A673 (cell line): ENCODE results near the gene EPHB6. TPM values are rescaled to one million over a fixed set of nuclear protein-coding genes. Genes with fewer than 3 reads are reported as not detected.

Source experiments
- BruUV-seq: library from RNA; stranded (reverse); fragments of 400-500 nt; replicated peaks from 2 replicates; lab custom pipeline; 2021; lab: Mats Ljungman, UMichigan
- CTCF ChIA-PET: fragments of 300-600 bp; sonication (Branson Sonifier 250); formaldehyde crosslinking; loops from one replicate; lab custom pipeline; 2022; ENCODE audit warnings: antibody characterized with exemption; lab: Charles Lee
- POLR2A ChIA-PET: fragments of 300-600 bp; sonication (Branson Sonifier 250); formaldehyde crosslinking; loops from one replicate; lab custom pipeline; 2022; ENCODE audit warnings: antibody characterized with exemption; ENCODE audit not compliant: low non-redundant PET; lab: Charles Lee
- DNase-seq: peaks from one replicate; pipeline ENCODE4 v3.0.0-alpha.2; 2015; ENCODE audit warnings: low spot score
- H3K27ac ChIP-seq: fragments of 200-600 bp; sonication (generic); 2 replicates; pipeline ENCODE4 v1.5.1; 2016; ENCODE audit warnings: mixed run types, low read depth, mild to moderate bottlenecking, mixed read lengths, antibody characterized with exemption, low read length; ENCODE audit not compliant: poor library complexity, severe bottlenecking
- H3K27me3 ChIP-seq: fragments of 200-600 bp; sonication (generic); replicated peaks from 2 replicates; pipeline ENCODE4 v1.6.1; 2017; ENCODE audit warnings: mixed run types, low read depth, mild to moderate bottlenecking, mixed read lengths, antibody characterized with exemption, low read length; ENCODE audit not compliant: insufficient read depth, poor library complexity
- H3K36me3 ChIP-seq: fragments of 200-600 bp; sonication (generic); 2 replicates; pipeline ENCODE4 v1.6.1; 2016; ENCODE audit warnings: mixed run types, mild to moderate bottlenecking, mixed read lengths, antibody characterized with exemption, low read length; ENCODE audit not compliant: insufficient read depth, poor library complexity, severe bottlenecking
- H3K4me1 ChIP-seq: fragments of 200-600 bp; sonication (generic); 2 replicates; pipeline ENCODE4 v1.6.1; 2017; ENCODE audit warnings: mixed run types, mild to moderate bottlenecking, mixed read lengths, antibody characterized with exemption, low read length; ENCODE audit not compliant: insufficient read depth, poor library complexity, severe bottlenecking
- H3K4me3 ChIP-seq: fragments of 200-600 bp; sonication (generic); 2 replicates; pipeline ENCODE4 v1.5.1; 2016; ENCODE audit warnings: low read depth, mixed run types, mild to moderate bottlenecking, mixed read lengths, low read length; ENCODE audit not compliant: poor library complexity, severe bottlenecking
- H3K9me3 ChIP-seq: fragments of 200-600 bp; sonication (generic); 2 replicates; pipeline ENCODE4 v1.6.1; 2016; ENCODE audit warnings: mixed run types, low read depth, mild to moderate bottlenecking, mixed read lengths, antibody characterized with exemption, low read length; ENCODE audit not compliant: poor library complexity, severe bottlenecking
- CTCF ChIP-seq: fragments of 300-800, 200-600 bp; sonication (generic); conservative IDR thresholded peaks from 2 replicates; pipeline ENCODE4 v1.5.1; 2017; ENCODE audit warnings: low read depth, mild to moderate bottlenecking, antibody characterized with exemption, low read length, moderate library complexity, mixed read lengths
- EZH2 ChIP-seq: fragments of 200-600 bp; sonication (generic); IDR thresholded peaks from 2 replicates; pipeline ENCODE4 v1.6.1; 2017; ENCODE audit warnings: borderline replicate concordance, low read depth, mild to moderate bottlenecking, mixed read lengths, antibody characterized with exemption, low read length; ENCODE audit not compliant: poor library complexity, severe bottlenecking
- intact Hi-C: fragments of 100-400 bp; cut with micrococcal nuclease; formaldehyde crosslinking; loops from one replicate; pipeline ENCODE4 v1.10.0; 2022; ENCODE audit not compliant: unreplicated experiment
- total RNA-seq: library from RNA; stranded (reverse); gene quantifications from 2 replicates; pipeline ENCODE4 v1.2.3, GENCODE V29; 2021

EPHB6 gene
- total RNA-seq, 1 experiment from 2014 or later, result 0.49 TPM

GRCh38 chr7:142812437-142813215 lies 42.2 kb upstream of the EPHB6 start:
- intact Hi-C loops, result no loop called here
- no peak overlapping the region for H3K4me3 ChIP-seq
- no TSS peak for BruUV-seq
- CTCF ChIA-PET, result no interaction called here
- H3K36me3 ChIP-seq, result no peaks in the 10 kb centered on the region
- H3K27ac ChIP-seq, result no peak overlapping the region
- no peaks in the 10 kb centered on the region for H3K9me3 ChIP-seq
- DNase-seq, result no peak
- POLR2A ChIA-PET, result no interaction called here
- peaks cover 47% of the 10 kb centered on the region for H3K27me3 ChIP-seq
- no peaks in the 10 kb centered on the region for H3K4me1 ChIP-seq
- no peak for TF ChIP-seq CTCF
- no peak for TF ChIP-seq EZH2

- H3K27me3 ChIP-seq, result peaks cover 41% of the 10 kb centered on the region
- CTCF ChIA-PET, result no interaction called here
- TF ChIP-seq EZH2 (no peak), CTCF (no peak)
- H3K9me3 ChIP-seq, result no peaks in the 10 kb centered on the region
- intact Hi-C loops, result no loop called here
- no peak overlapping the region for H3K4me3 ChIP-seq
- no TSS peak for BruUV-seq
- H3K4me1 ChIP-seq, result no peaks in the 10 kb centered on the region
- H3K36me3 ChIP-seq, result no peaks in the 10 kb centered on the region
- no peak for DNase-seq
- no peak overlapping the region for H3K27ac ChIP-seq
- POLR2A ChIA-PET, result no interaction called here
These were observed 41.6 kb upstream of the EPHB6 start for GRCh38 chr7:142813226-142813625.

- no peaks in the 10 kb centered on the region for H3K36me3 ChIP-seq
- peaks cover 41% of the 10 kb centered on the region for H3K27me3 ChIP-seq
- TF ChIP-seq CTCF, result no peak
- TF ChIP-seq EZH2, result no peak
- no TSS peak for BruUV-seq
- CTCF ChIA-PET, result no interaction called here
- no peaks in the 10 kb centered on the region for H3K9me3 ChIP-seq
- POLR2A ChIA-PET, result no interaction called here
- H3K4me1 ChIP-seq, result no peaks in the 10 kb centered on the region
- DNase-seq, result no peak
- intact Hi-C loops, result no loop called here
- H3K27ac ChIP-seq, result no peak overlapping the region
- H3K4me3 ChIP-seq, result no peak overlapping the region
These were observed 41.2 kb upstream of the EPHB6 start for GRCh38 chr7:142813699-142814098.
